ENCODE results near the gene CEACAM7. TPM values are rescaled to one million over a fixed set of nuclear protein-coding genes. Genes with fewer than 3 reads are reported as not detected.

The CEACAM7 gene
- total and polyA plus RNA-seq, 2 of the 13 experiments (the other 11 are each of a cell fraction or from before 2014, with no cell fraction given): not detected

GRCh38 chr19:41682437-41682836 lies 5.6 kb downstream of the CEACAM7 start:
- TF ChIP-seq ARNT2 (CRISPR knock-in tag; IDR thresholded peaks at IDR 0.05; ENCODE audit: low read depth) (no peak), HMG20B (CRISPR knock-in tag; conservative IDR thresholded peaks at IDR 0.05) (no peak), HIVEP1 (CRISPR knock-in tag; IDR thresholded peaks at IDR 0.05) (no peak), ZNF782 (CRISPR knock-in tag; IDR thresholded peaks at IDR 0.05; ENCODE audit: borderline replicate concordance) (no peak), SOX13 (IDR thresholded peaks at IDR 0.05) (no peak), SOX13 (CRISPR knock-in tag; conservative IDR thresholded peaks at IDR 0.05 in 1 of 2, IDR thresholded peaks at IDR 0.05 in 1 of 2) (no peak), HNRNPH1 (optimal IDR thresholded peaks at IDR 0.05; ENCODE audit: low read depth, low read length) (no peak), HOXA7 (CRISPR knock-in tag; IDR thresholded peaks at IDR 0.05) (no peak), SRSF9 (IDR thresholded peaks at IDR 0.05; ENCODE audit: borderline replicate concordance, insufficient read depth, low read depth, low read length, poor library complexity, severe bottlenecking) (no peak), GTF3A (CRISPR knock-in tag; conservative IDR thresholded peaks at IDR 0.05) (no peak), MEIS2 (CRISPR knock-in tag; IDR thresholded peaks at IDR 0.05) (no peak), SAFB2 (CRISPR knock-in tag; IDR thresholded peaks at IDR 0.05; ENCODE audit: borderline replicate concordance, low read depth) (no peak), SP2 (CRISPR knock-in tag; IDR thresholded peaks at IDR 0.05) (no peak)
- Histone ChIP-seq H3K4me2 (ENCODE audit: low read depth, low read length) (no peak overlapping the region), H3K36me3 (replicated peaks in 1 of 2; ENCODE audit: control insufficient read depth in 1 of 2, insufficient read depth in 2 of 2, low read length in 2 of 2) (no peaks in the 10 kb centered on the region), H2AFZ (ENCODE audit: low read length) (no peak overlapping the region), H3K79me2 (ENCODE audit: insufficient read depth, low read length) (no peaks in the 10 kb centered on the region), H3K27me3 (ENCODE audit: control insufficient read depth in 1 of 2, insufficient read depth in 2 of 2, low read length in 2 of 2) (peaks cover 0 to 8% of the 10 kb centered on the region in 2 experiments; a peak in 2 of 5 replicates), H3K4me1 (ENCODE audit: insufficient read depth, low read length) (no peaks in the 10 kb centered on the region), H4K20me1 (ENCODE audit: insufficient read depth, low read length) (no peaks in the 10 kb centered on the region), H3K4me3 (replicated peaks in 1 of 3; ENCODE audit: insufficient read depth in 1 of 3, low read depth in 2 of 3, low read length in 3 of 3) (no peak overlapping the region), H3K9me3 (ENCODE audit: low read length) (no peaks in the 10 kb centered on the region), H3K27ac (ENCODE audit: extremely low read length, insufficient read depth, low read length) (no peak overlapping the region), H3K9ac (ENCODE audit: insufficient read depth, low read depth, low read length) (no peak overlapping the region)
- BruUV-seq (replicated peaks): no TSS peak
- WGBS (ENCODE audit: low lambda C conversion rate): 0% methylated on average over 3 of the region's 6 CpGs
- intact Hi-C loops (cut with micrococcal nuclease; ENCODE audit: unreplicated experiment) (no loop called here), in situ Hi-C loops (cut with HindIII; ENCODE audit: extremely low pct_ligation_motif_present, low pct_unique_long_range_greater_than_20kb) (no loop called here)
- POLR2A ChIA-PET: no interaction called here
- FAIRE-seq (no peak), ATAC-seq (no peak), DNase-seq (ENCODE audit: low spot score) (no peak)
- CTCF ChIA-PET (ENCODE audit: low intra/inter-chr PET ratio, low total read pairs): no interaction called here

All from HepG2 (cell line).